SHP77 treated with DMSO at 0.1 percent for 48 hours (cell line): ENCODE results near the gene EEF2K.
"Not testable (repeated sequence)": the region's sequence is repeated elsewhere in the genome, so short reads cannot be mapped to it uniquely, and the experiment has no call there.

Source experiments
- DNase-seq: peaks from one replicate; lab custom pipeline; 2025; lab: John Stamatoyannopoulos, UW

EEF2K gene

DNA sequence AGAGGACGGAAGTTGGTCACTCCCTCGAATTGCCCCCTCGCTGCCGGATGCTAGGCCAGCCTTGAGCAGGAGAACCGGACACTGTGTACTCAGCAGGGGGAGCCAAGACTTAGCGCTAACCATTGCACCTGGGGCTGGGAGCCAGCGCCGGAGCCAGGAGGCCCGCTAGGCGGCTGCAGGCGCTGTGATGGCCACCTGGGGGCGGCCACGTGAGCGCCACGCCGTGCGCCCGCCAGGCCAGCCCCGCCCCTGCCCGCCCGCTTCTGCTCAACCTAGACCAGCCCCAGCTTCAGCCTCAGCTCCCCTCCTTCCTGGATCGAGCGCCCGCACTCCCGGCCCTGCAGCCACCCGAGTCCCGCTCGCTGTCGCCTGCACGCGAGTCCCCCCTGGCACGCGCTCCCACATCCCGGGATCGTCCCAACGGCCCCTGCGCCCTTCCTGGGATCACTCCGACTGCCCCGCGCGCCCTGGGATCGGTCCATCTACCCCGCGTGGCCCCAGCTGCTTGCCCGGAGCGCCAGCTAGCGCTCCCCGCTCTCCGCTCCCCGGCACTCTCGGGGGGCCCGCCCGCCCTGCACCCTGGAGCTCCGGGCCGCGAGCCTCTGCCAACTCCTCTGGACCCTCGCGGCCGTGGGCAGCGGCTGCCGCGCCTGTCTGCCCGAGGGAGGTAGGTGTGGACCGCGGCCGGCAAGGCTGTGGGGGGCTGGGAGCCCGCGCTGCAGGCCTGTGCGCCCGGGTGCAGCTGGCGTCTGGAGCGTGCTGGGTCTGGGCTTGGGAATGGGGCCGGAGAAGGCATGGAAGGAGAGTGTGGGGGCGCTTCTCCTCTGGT, at the start of gene EEF2K:
EEF2K (plus strand) TSS at position 266 of the 829 bp plus-strand sequence. CDS start 19,452 bp downstream, outside the sequence.
- DNase-seq, result peak; percentile 88

DNA sequence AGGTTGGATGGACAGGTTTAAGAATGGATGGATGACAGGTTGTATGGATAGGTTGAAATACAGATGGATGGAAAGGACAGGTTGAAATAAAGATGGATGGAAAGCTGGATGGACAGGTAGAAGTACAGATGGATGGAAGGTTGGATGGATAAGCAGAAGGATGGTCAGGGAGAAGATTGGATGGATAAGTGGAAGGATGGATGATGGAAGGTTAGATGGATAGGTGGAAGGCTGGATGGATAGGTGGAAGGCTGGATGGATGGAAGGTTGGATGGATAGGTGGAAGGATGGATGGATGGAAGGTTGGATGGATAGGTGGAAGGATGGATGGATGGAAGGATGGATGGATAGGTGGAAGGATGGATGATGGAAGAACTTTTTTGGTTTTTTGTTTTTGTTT, 44.7 kb upstream of the EEF2K start:
- DNase-seq, result no peak

DNA sequence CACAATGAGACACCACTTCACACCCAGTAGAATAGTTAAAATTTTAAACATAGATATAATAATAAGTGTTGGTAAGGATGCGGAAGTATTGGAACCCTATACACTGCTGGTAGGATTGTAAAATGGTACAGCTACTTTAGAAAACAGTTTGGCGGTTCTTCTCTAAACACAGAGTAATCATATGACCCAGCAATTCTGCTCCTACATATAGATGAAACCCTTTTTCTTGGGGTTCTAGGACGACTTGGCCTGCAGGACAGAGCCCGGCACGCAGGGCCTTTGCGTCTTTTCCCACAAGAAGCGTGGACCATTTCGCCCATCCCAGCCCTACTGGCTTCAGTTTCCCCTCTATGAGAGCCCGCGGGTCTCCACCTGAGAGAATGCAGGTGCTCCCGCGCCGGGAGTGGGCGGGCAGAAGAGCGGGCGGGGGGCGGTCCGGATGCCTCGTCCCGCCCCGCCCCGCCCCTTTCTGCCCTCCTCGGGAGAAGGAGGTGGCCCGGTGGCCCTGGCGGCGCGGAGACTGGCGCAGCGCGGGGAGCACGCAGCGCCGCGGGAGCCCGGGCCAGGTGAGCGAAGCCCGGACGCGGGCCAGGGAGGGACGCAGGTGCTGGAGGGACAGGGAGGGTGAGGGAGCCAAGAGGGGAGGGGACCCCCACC, 44.0 kb upstream of the EEF2K start, which contains the start of gene SDR42E2:
SDR42E2 (plus strand) TSS at position 508 of the 657 bp plus-strand sequence. CDS start 3,077 bp downstream, outside the sequence.
- DNase-seq, result no peak

DNA sequence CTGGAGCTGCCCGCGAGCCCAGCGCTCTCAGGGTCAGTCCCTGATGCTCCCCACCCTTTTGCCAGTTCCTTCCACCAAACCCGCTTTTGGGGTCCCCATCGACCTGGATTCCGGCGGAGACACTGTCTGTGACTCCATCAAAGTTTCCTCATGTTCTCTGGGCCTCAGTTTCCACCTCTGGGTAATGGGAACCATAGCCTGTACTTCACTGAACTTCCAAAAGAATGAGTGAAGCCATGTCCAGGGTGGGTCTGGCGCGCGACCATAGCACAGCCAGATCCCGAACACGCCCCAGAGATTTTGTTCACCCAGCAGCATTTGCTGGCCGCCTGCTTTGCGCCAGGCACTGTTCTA, 43.4 kb upstream of the EEF2K start:
- no peak for DNase-seq

DNA sequence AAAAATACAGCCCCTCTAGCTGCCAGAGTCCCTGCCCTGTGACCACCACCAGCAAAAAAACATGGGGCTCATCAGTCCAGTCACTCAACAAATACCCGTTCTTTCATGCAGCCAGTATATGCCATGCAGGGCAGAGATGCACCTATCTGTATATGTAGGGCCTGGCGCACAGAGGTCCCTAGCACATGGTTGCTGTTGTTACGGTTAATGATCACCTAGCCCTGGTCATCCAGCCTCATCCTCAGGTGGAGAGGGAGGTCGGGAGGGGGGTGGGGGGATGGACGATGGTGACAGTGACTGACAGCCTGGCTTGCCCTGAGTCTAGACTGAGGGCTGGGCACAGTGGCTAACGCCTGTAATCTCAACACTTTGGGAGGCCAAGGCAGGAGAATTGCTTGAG, 42.3 kb upstream of the EEF2K start:
- no peak for DNase-seq

DNA sequence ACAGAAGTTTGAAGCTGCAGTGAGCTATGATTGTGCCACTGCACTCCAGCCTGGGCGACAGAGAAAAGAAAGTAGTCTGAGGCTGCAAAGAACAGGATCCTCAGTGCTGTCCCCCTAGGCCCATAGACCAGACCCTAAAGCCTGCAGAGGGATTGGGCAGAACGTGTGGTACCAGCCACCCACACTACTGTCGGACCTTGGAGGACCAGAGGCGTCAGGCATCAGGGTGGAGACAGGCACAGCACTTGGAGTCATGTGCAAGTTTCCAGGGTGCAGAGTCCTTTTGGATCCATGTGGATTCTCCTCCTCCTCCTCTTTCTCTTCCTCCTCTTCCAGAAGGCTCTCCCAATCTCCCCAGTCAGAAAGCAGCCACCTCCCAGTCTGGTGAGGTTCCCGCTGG, 41.6 kb upstream of the EEF2K start:
- DNase-seq, result no peak

DNA sequence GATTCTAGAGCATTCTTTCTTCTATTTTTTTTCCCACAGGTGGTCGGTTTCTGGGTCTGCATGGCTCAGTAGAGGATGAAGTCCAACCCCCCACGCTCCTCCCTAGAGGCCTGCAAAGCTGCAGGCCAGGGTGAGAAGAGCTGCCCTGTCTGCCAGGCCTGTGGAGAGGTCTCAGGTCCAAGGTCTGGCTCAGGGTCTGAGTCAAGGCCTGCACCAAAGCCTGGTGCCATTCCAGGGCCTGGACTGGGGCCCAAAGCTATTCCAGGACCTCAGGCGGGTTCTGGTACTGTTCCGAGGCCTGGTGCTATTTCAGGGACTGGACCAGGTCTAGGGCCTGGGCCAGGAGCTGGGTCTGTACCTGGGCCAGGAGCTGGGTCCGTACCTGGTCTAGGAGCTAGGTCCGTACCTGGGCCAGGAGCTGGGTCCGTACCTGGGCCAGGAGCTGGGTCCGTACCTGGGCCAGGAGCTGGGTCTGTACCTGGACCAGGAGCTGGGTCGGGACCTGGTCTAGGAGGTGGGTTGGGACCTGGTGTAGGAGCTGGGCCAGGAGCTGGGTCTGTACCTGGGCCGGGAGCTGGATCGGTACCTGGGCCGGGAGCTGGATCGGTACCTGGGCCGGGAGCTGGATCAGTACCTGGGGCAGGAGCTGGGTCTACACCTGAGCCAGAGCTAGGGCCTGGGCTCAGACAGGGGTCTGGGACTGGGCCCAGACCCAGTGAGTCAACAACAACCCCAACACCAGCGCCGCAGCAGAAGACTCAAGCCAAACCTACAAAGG, 40.4 kb upstream of the EEF2K start:
- DNase-seq, result no peak

DNA sequence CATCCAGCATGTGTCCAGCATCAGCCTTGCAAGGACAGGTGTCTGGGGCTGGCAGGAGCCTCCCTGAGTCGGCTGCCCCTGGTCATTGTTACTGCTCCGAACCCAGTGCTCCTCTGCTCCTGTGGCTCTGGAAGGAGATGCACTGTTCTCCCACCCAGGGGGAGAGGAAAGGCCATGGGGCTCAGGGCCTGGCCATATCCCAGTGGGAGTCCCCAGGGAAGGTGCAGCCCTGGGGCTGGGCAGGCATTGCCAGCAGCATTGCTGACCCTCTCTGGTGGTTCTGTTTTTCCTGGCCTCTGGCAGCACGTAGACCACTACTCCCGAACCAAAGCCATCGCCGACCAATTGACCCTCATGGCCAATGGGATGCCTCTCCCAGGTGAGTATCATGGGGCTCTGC, 34.1 kb upstream of the EEF2K start:
- DNase-seq, result no peak

DNA sequence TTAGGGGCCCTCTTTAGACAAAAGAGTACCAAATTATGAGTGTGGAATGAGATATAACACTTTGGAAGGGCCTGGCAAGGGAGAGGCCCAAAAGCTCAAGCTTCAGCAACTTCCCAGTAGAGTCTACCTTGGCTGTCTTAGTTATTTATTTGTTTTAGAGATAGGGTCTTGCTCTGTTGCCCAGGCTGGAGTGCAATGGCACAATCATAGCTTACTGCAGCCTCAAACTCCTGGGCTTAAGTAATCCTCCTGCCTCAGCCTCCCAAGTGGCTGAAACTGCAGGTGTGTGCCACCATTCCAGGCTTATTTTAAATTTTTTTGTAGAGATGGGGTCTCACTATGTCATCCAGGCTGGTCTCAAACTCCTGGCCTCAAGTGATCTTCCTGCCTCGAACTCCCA, 33.4 kb upstream of the EEF2K start:
- DNase-seq, result not testable (repeated sequence)

DNA sequence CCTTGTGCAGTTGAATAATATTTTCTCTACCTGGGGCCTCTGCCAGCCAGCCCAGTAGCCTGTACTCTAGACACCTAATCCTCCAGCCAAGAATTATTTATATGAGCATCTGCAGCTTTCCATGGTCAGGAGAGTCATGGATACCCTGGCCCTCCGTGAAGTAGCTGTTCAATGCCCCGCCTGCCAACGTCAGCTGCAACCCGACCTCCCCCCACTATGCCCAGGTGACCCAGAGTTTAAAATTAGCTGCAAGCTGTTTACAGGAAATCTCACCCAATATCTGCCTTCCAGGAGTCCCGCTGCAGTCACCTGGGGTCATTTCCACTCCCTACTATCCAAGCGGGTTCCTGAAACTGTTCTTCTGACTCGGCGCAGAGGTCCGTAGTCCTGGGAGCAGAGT, 31.4 kb upstream of the EEF2K start:
- no peak for DNase-seq

DNA sequence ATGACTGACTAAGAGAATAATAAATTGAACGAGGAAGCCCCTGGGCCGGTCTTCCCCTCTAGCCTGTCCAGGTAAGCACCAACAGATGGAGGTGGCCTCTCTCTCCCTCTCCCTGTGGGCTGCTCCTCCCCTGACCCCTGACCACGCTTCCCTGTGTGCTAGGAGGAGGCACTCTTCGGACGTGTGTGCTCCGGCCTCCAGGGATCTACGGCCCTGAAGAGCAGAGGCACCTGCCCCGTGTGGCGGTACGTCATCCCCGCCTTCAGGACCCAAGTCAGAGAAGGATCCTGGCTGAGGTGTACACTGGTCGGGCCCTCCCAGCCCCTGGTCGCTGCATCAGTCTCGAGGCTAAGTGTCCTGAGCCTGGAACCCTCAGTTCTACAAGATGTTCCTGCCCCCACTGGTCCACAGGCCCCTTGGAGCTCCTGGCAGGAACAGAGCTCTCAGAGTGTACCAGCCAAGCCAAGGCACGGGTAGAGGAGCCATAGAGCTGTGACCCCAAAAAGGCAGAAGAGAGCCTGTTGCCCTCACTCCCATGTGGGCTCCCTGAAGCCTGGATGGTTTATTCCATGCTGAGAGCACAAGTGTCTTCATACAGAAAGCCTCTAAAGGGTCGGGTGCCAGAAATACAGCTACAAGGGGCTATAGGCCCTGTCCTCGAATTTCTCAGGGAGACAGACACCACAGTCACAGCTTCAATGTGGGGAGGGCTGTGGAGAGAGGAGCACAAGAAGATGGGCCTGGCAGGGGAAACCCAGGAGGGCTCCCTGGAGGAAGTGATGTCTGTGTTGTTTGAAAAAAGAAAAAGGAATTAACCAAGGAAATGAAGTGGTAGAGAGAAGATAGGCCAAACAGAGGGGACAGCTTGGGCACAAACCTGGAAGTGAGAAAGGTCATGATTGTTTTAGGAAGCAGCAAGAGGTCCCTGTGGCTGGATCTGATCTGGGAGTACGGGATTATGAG, 27.8 kb upstream of the EEF2K start:
- DNase-seq, result no peak

DNA sequence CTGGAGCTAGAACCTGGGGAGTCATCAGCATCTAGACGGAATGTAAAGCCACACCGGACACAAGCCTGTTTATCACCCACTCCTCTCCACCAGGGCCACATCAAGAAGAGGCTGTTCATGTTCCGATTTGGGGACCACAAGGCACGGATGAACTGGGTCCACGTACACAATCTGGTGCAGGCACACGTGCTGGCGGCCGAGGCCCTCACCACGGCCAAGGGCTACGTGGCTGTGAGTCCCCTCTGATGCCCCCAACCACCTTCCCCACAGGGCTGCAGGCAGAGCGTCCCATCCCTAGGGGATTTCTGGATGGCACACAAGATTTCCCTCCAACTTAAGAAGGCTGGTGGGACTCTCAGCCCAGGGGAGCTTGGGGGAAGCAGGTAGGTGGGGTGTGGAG, 24.7 kb upstream of the EEF2K start:
- DNase-seq, result no peak

DNA sequence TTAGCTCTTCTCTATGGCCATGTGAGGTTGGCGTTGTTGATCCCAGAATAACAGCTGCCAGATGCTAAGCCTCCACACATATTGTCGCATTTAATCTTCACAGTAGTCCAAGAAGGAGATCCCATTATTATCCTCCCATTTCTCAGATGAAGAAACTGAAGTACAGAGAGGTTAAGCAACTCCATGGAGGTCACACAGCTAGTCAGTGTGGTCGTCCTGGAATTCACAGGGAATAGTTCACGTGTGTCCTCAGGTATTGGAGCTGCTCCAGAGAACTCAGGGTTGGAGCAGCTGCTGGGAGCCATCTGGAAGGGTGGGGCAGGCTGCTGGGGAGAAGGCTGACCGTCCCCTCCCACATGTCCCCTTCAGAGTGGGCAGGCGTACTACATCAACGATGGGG, 24.2 kb upstream of the EEF2K start:
- DNase-seq, result no peak

DNA sequence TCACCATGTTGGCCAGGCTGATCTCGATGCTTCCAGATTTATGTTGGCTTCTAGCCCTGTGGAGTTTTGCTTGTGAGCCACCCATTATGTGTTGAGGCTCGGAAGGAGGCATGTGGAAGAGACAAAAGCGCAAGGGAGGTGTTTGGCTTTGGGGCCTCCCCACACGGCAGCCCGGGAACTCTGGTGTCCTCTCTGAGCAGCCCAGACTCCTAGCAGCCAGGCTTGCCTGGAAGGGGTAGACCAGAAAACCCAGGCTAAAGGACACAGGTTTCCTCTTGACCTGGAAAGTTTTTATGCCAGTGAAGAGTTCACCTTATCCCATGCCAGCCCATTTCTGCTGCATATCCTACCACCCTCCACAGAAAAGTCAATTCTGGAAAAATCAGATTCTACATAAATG, 22.7 kb upstream of the EEF2K start:
- DNase-seq, result no peak

DNA sequence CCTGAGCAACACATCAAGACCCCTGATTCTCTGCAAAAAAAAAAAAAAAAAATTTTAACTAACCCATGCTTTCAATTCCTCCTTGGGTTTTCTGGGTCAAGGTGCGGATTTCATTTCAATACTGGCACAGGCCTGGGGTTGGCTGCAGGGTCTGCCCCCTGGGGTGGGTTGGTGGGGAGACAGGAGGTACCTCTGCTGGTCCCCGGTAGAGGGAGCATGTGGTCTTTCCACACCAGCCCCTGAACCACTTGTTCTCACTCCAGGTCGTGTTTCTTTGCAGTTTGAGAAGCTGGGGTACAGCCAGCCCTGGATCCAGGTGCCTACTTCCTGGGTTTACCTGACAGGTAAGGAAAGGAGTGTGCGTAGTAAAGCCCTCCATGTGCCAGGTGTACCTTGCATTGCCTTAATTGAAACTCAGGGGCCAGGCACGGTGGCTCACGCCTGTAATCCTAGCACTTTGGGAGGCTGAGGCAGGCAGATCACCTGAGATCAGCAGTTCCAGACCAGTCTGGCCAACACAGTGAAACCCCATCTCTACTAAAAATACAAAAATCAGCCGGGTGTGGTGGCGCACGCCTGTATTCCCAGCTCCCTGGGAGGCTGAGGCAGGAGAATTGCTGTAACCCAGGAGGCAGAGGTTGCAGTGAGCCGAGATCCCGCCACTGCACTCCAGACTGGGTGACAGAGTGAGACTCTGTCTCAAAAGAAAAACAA, 22.0 kb upstream of the EEF2K start:
- no peak for DNase-seq

DNA sequence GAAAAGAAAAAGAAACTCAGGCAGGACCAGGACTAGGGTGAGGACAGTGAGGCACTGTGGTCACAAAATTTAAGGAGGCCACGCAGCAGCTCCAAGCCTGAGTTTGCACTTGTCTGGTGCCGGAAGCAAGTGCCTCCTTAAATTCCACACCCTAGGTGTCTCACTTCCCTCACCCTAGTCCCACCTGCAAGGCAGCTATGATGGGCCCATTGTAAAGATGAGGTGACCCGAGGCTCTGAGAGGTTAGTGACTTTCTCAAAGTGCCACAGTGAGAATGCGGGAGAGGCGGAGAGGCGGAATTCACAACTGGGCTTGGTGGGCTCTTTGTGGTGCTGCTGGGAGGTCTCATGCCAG, 21.5 kb upstream of the EEF2K start:
- no peak for DNase-seq

DNA sequence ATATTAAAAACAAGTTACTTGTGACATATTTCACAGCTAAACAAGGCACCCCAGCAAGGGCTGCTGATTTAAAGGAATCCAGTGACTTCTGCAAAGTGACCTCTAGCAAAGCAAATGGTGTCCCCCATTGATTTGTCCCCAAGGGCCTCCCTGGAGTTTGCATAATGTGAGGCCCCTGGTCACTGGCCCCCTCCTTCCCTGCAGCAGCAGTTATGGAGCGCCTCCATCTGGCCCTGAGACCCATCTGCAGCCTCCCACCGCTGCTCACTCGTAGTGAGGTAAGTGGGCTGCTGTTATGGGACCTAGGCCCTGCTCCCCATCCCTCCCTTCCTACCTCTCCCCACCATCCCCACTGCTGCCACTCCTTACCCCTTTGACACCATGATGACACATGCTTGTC, 19.6 kb upstream of the EEF2K start:
- DNase-seq, result no peak

DNA sequence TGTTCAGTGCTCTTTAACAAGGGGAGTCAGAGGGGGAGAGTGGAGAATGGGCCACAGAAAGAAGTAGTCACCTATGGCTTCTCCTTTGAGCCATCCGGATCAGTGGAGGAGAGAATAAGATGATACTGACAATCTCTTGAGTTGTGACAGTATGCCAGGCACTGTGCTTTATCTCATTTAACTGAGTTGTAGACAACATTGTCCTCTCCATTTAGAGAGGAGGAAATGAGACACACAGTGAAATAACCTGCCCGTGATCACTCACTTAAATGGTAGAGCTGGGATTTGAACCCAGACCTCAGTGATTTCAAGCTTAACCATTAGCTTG, 17.8 kb upstream of the EEF2K start:
- no peak for DNase-seq

DNA sequence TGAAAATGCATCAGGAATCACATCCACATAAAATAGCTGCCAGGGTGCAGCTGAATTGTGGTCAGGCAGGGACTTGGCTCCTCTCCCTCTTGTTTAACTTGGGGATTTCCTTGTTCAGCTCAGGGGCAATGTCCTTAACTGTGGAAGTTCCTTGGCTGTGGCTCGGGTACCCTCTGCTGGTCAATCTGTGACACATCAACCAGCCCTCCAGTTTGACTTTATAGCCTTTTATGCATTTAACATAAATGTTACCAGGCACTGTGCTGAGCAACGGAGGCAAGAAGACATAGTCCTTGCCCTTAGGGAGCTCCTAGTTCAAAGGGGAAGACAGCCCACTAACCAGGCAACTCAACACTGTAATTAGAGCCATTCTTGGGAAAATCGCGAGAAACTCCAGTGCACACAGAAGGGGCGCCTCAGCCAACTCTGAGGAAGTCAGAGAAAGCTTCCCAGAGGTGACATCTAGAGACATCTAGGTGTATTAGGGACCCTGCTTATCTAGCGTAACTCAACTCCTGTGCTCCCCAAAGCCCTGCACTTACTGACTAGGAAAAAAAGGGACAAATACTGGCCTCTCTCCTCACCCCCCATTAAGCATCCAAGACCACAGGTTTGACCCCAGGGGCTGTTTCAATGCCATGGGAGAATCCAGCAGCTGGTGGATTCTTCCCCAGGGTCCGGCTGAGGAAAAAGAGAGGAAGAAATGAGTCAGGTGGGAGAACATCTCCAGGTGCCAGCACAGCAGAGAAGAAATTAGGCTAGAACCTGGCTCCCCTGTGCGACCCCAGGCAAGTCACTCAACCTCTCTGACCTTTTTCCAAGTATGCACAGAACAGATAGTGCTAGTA, 17.3 kb upstream of the EEF2K start:
- DNase-seq, result peak; percentile 69

DNA sequence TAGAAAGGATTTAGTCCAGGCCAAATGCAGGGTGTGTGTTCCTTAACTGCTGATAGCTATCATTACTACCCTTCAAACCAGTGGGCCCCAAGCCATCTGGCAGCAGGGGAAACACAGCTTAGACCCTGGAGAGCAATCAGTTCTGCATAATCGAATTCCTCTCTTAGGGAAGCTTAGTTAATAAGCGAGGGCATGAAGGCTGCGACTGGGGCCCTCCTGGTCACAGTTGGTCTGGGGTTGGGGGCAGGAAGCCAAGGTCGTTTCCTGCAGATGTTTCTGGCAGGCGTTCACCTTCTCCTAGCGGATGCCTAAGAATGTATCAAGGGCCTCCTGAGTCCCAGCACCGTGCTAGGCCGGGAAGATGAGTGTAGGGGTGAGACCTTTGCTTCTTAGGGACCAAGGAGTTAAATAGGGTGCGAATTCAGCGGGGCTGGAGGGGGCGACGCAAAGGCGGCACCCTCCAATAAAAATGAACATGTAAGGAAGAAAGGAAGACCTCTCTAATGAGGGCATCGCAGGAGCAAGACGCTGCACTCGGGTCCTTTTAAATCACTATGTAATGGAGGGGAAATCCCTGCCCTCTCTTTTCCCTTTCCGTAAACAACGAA, 16.5 kb upstream of the EEF2K start:
- DNase-seq, result no peak
